HEK293 (cell line): Measurements from ENCODE around the gene BAHD1.

Experiments used
- CTCF ChIP-seq: fragments of 450-650 bp; formaldehyde crosslinking; IDR thresholded peaks from 2 replicates; pipeline ENCODE4 v1.5.1; 2016; ENCODE audit warnings: missing biosample characterization, missing genetic modification characterization
- ZNF510 ChIP-seq: fragments of 450-650 bp; formaldehyde crosslinking; IDR thresholded peaks from 2 replicates; pipeline ENCODE4 v1.5.1; 2018; ENCODE audit warnings: mild to moderate bottlenecking, missing genetic modification characterization, missing biosample characterization; ENCODE audit not compliant: insufficient replicate concordance
- ZNF623 ChIP-seq: fragments of 450-650 bp; formaldehyde crosslinking; IDR thresholded peaks from 2 replicates; pipeline ENCODE4 v1.5.1; 2016; ENCODE audit warnings: missing biosample characterization, missing genetic modification characterization

GRCh38 chr15:40421246-40422157, 19.3 kb upstream of the BAHD1 start:
- peak; percentile 72; the same call in 1 of the 2 replicates for TF ChIP-seq CTCF
- no peak for TF ChIP-seq ZNF510 (tag by site-specific recombination)
- TF ChIP-seq ZNF623 (tag by site-specific recombination), result no peak
